HepG2 (cell line): ENCODE results near the gene HEATR5B. TPM values are rescaled to one million over a fixed set of nuclear protein-coding genes. Genes with fewer than 3 reads are reported as not detected.

Source experiments
- GATAD1 ChIP-seq: IDR thresholded peaks from 2 replicates; pipeline ENCODE4 v1.6.1; 2016; ENCODE audit warnings: missing genetic modification reagents, missing compliant biosample characterization
- HNRNPUL1 ChIP-seq: fragments of 200-400 bp; formaldehyde crosslinking; IDR thresholded peaks from 2 replicates; pipeline ENCODE4 v1.6.1; 2017; ENCODE audit warnings: low read depth, mild to moderate bottlenecking, low read length, moderate library complexity
- HOXA5 ChIP-seq: sonication (generic); formaldehyde crosslinking; IDR thresholded peaks from 2 replicates; pipeline ENCODE4 v1.4.0; 2020; ENCODE audit warnings: missing genetic modification reagents
- ISL2 ChIP-seq: sonication (generic); formaldehyde crosslinking; IDR thresholded peaks from 2 replicates; pipeline ENCODE4 v1.5.0; 2020; ENCODE audit warnings: missing genetic modification reagents
- JARID2 ChIP-seq: sonication (generic); formaldehyde crosslinking; IDR thresholded peaks from 2 replicates; pipeline ENCODE4 v1.8.1; 2023; ENCODE audit warnings: missing genetic modification reagents, inconsistent platforms; ENCODE audit not compliant: insufficient replicate concordance
- MED1 ChIP-seq: sonication (generic); formaldehyde crosslinking; IDR thresholded peaks from 2 replicates; pipeline ENCODE4 v1.4.0; 2020; ENCODE audit warnings: missing genetic modification reagents
- PITX1 ChIP-seq: sonication (generic); formaldehyde crosslinking; IDR thresholded peaks from 2 replicates; pipeline ENCODE4 v1.5.1; 2020; ENCODE audit warnings: mild to moderate bottlenecking, missing genetic modification reagents
- REL ChIP-seq: sonication (generic); formaldehyde crosslinking; conservative IDR thresholded peaks from 2 replicates; pipeline ENCODE4 v1.8.0; 2022; ENCODE audit warnings: mild to moderate bottlenecking, missing genetic modification reagents, moderate library complexity
- SSRP1 ChIP-seq: IDR thresholded peaks from 2 replicates; pipeline ENCODE4 v1.6.1; 2016; ENCODE audit warnings: control low read depth
- STAT5B ChIP-seq: sonication (generic); formaldehyde crosslinking; IDR thresholded peaks from 2 replicates; pipeline ENCODE4 v1.4.0; 2020; ENCODE audit warnings: missing genetic modification reagents
- ZFP90 ChIP-seq: sonication (generic); formaldehyde crosslinking; IDR thresholded peaks from 2 replicates; pipeline ENCODE4 v1.8.0; 2022; ENCODE audit warnings: missing genetic modification reagents, mild to moderate bottlenecking, inconsistent platforms, borderline replicate concordance
- ZMYM4 ChIP-seq: sonication (generic); formaldehyde crosslinking; IDR thresholded peaks from 2 replicates; pipeline ENCODE4 v1.8.1; 2023; ENCODE audit warnings: mild to moderate bottlenecking, missing genetic modification reagents
- ZNF124 ChIP-seq: sonication (generic); formaldehyde crosslinking; IDR thresholded peaks from 2 replicates; pipeline ENCODE4 v1.4.0; 2020; ENCODE audit warnings: missing genetic modification reagents
- ZNF138 ChIP-seq: sonication (generic); formaldehyde crosslinking; IDR thresholded peaks from 2 replicates; pipeline ENCODE4 v1.5.0; 2020; ENCODE audit warnings: mild to moderate bottlenecking, low read depth, missing genetic modification reagents
- ZNF251 ChIP-seq: sonication (generic); formaldehyde crosslinking; IDR thresholded peaks from 2 replicates; pipeline ENCODE4 v1.9.0; 2021; ENCODE audit warnings: mild to moderate bottlenecking, missing genetic modification reagents
- ZNF441 ChIP-seq: sonication (generic); formaldehyde crosslinking; IDR thresholded peaks from 2 replicates; pipeline ENCODE4 v1.7.0; 2021; ENCODE audit warnings: missing genetic modification reagents, borderline replicate concordance
- ZNF883 ChIP-seq: sonication (generic); formaldehyde crosslinking; IDR thresholded peaks from 2 replicates; pipeline ENCODE4 v1.5.1; 2020; ENCODE audit warnings: mild to moderate bottlenecking, missing genetic modification reagents; ENCODE audit errors: not compliant biosample characterization
- ZZZ3 ChIP-seq: sonication (generic); formaldehyde crosslinking; IDR thresholded peaks from 2 replicates; pipeline ENCODE4 v1.4.0; 2020; ENCODE audit warnings: missing genetic modification reagents, mild to moderate bottlenecking, borderline replicate concordance
- polyA plus RNA-seq, 8 experiments: library from polyadenylated mRNA; depleted of rRNA in 3 of 8; stranded (reverse) in 7 of 8; unstranded in 1 of 8; fragments of >200 nt; fragmentation: Illumina TruSeq in 4 of 8; extraction: Trizol in 4 of 8; gene quantifications; 2 replicates each; pipeline versions ENCODE4 v1.2.1 to v1.2.3, GENCODE V29; 2011 to 2016; ENCODE audit warnings: low read depth in 4 of 8, missing spikeins in 1 of 8, mixed read lengths in 1 of 8; ENCODE audit not compliant: insufficient read depth in 1 of 8
- total RNA-seq, 5 experiments: library from RNA; depleted of rRNA; stranded (reverse); fragments of >200 nt; fragmentation: Illumina TruSeq; extraction: Trizol; gene quantifications; 2 replicates each; pipeline ENCODE4 v1.2.3, GENCODE V29; 2016; ENCODE audit warnings: low read depth in 1 of 5
- TF ChIP-seq, protein P1 (sequence below): sonication (generic); formaldehyde crosslinking; IDR thresholded peaks from 2 replicates; pipeline ENCODE4 v1.5.0; 2020; ENCODE audit warnings: mild to moderate bottlenecking, missing genetic modification reagents, borderline replicate concordance
- TF ChIP-seq, protein P2 (sequence below): sonication (generic); formaldehyde crosslinking; IDR thresholded peaks from 2 replicates; pipeline ENCODE4 v1.4.0; 2020; ENCODE audit warnings: missing genetic modification reagents, borderline replicate concordance
- TF ChIP-seq, protein P3 (sequence below): sonication (generic); formaldehyde crosslinking; IDR thresholded peaks from 2 replicates; pipeline ENCODE4 v1.4.0; 2020; ENCODE audit warnings: mild to moderate bottlenecking, missing genetic modification reagents

The HEATR5B gene
- total and polyA plus RNA-seq, 2 of the 13 experiments (the other 11 are each of a cell fraction or from before 2014, with no cell fraction given): 12.7 to 16.3 TPM

DNA sequence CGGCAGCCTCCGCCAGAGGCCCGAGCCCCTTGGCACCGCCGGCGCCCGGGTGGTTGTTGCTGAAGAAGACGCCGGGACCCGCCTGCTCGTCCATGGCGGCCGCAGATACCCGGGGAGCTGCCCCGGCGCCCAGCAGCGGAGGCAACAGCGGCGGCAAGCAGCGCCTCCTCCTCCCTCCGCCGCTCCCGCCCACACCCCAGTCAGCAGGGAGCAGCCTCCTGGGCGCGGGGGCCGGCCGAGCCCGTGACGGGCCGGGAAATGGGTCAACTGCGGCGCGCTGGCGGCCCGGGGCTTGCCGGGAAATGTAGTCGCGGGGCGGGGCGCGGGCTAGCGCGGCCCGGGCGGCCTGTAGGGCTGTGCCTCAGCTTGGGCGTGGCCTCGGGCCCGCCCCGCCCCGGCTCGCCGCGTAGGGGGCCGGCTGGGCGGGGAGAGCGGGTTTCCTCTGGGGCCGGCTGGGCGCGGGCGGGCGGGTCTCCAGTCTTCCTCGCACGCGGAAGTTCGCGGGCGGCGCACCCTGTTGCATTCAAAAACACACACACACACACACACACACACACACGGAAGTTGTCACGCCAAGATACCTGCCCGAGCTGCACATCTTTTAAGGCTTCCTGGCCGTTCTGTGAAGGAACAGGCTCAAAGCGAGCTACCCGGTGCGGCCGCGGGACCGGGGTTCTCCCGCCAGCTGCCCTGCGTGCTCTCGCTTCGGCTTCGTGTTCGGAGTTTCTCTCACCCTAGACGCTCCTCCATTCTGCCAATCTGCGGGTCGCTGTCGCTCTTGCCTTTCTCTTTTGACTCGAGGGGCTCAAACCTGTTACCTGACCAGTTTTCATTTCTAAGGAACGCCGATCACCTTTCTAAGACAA is 117.6 kb downstream of the HEATR5B start, which contains the start of gene STRN (continued):
- TF ChIP-seq, protein P1, sequence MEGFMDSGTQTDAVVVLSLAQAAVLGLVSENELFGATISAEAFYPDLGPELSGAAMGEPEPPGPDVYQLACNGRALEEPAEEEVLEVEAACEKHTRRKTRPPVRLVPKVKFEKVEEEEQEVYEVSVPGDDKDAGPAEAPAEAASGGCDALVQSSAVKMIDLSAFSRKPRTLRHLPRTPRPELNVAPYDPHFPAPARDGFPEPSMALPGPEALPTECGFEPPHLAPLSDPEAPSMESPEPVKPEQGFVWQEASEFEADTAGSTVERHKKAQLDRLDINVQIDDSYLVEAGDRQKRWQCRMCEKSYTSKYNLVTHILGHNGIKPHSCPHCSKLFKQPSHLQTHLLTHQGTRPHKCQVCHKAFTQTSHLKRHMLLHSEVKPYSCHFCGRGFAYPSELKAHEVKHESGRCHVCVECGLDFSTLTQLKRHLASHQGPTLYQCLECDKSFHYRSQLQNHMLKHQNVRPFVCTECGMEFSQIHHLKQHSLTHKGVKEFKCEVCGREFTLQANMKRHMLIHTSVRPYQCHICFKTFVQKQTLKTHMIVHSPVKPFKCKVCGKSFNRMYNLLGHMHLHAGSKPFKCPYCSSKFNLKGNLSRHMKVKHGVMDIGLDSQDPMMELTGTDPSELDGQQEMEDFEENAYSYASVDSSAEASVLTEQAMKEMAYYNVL (CRISPR knock-in tag): 0 out of 2 replicates have a peak, but pooled peaks have one; percentile 35
- TF ChIP-seq REL (CRISPR knock-in tag) (0 out of 2 replicates have a peak, but pooled peaks have one; percentile 66), STAT5B (no peak), ZNF441 (CRISPR knock-in tag) (no peak), ISL2 (CRISPR knock-in tag) (peak; percentile 26; the same call in 1 of the 2 replicates), ZNF124 (CRISPR knock-in tag) (peak; percentile 13; the same call in 1 of the 2 replicates), ZMYM4 (peak; percentile 71), PITX1 (CRISPR knock-in tag) (peak; percentile 53), SSRP1 (CRISPR knock-in tag) (no peak), MED1 (CRISPR knock-in tag) (peak; percentile 20; the same call in 1 of the 2 replicates), ZFP90 (CRISPR knock-in tag) (peak; percentile 28), JARID2 (no peak), ZNF138 (CRISPR knock-in tag) (0 out of 2 replicates have a peak, but pooled peaks have one; percentile 56), GATAD1 (CRISPR knock-in tag) (peak; percentile 69; the same call in 1 of the 2 replicates), ZZZ3 (no peak), HNRNPUL1 (0 out of 2 replicates have a peak, but pooled peaks have one; percentile 42), HOXA5 (peak; percentile 14; the same call in 1 of the 2 replicates), ZNF251 (no peak), ZNF883 (CRISPR knock-in tag) (peak; percentile 93)
- TF ChIP-seq, protein P2, sequence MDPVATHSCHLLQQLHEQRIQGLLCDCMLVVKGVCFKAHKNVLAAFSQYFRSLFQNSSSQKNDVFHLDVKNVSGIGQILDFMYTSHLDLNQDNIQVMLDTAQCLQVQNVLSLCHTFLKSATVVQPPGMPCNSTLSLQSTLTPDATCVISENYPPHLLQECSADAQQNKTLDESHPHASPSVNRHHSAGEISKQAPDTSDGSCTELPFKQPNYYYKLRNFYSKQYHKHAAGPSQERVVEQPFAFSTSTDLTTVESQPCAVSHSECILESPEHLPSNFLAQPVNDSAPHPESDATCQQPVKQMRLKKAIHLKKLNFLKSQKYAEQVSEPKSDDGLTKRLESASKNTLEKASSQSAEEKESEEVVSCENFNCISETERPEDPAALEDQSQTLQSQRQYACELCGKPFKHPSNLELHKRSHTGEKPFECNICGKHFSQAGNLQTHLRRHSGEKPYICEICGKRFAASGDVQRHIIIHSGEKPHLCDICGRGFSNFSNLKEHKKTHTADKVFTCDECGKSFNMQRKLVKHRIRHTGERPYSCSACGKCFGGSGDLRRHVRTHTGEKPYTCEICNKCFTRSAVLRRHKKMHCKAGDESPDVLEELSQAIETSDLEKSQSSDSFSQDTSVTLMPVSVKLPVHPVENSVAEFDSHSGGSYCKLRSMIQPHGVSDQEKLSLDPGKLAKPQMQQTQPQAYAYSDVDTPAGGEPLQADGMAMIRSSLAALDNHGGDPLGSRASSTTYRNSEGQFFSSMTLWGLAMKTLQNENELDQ: 0 out of 2 replicates have a peak, but pooled peaks have one; percentile 56
- TF ChIP-seq, protein P3, sequence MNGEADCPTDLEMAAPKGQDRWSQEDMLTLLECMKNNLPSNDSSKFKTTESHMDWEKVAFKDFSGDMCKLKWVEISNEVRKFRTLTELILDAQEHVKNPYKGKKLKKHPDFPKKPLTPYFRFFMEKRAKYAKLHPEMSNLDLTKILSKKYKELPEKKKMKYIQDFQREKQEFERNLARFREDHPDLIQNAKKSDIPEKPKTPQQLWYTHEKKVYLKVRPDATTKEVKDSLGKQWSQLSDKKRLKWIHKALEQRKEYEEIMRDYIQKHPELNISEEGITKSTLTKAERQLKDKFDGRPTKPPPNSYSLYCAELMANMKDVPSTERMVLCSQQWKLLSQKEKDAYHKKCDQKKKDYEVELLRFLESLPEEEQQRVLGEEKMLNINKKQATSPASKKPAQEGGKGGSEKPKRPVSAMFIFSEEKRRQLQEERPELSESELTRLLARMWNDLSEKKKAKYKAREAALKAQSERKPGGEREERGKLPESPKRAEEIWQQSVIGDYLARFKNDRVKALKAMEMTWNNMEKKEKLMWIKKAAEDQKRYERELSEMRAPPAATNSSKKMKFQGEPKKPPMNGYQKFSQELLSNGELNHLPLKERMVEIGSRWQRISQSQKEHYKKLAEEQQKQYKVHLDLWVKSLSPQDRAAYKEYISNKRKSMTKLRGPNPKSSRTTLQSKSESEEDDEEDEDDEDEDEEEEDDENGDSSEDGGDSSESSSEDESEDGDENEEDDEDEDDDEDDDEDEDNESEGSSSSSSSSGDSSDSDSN: peak; percentile 71
